ENCODE results near the gene KAZN. TPM values are rescaled to one million over a fixed set of nuclear protein-coding genes. Genes with fewer than 3 reads are reported as not detected.

Gene KAZN
- polyA plus RNA-seq, 1 experiment: 3.7 TPM

- CTCF ChIA-PET: no interaction called here
These were observed 75.5 kb downstream of the KAZN start for GRCh38 chr1:14674030-14674429.

GRCh38 chr1:14676400-14676799 lies 77.9 kb downstream of the KAZN start:
- Histone ChIP-seq H3K4me3 (ENCODE audit: low read depth, low read length) (no peak overlapping the region), H3K9me3 (ENCODE audit: control insufficient read depth, insufficient read depth, low read length) (no peaks in the 10 kb centered on the region), H3K27ac (ENCODE audit: low read depth, low read length) (no peak overlapping the region), H3K27me3 (ENCODE audit: control insufficient read depth, insufficient read depth, low read length) (no peaks in the 10 kb centered on the region)
- TF ChIP-seq CTCF (IDR thresholded peaks at IDR 0.05; ENCODE audit: low read depth, low read length): no peak
- ChIA-PET CTCF (interaction anchor here (0.8 kb wide), 1 partner anchor 19 kb away, joined by 3 read pairs; no protein-coding TSS in a partner anchor), POLR2A (no interaction called here)
- no peak for DNase-seq (ENCODE audit: low read depth, low spot score)

More at GRCh38 chr1:14674030-14674429, 75.5 kb downstream of the KAZN start:
- Histone ChIP-seq H3K27ac (ENCODE audit: low read depth, low read length) (no peak overlapping the region), H3K4me3 (ENCODE audit: low read depth, low read length) (no peak overlapping the region), H3K9me3 (ENCODE audit: control insufficient read depth, insufficient read depth, low read length) (no peaks in the 10 kb centered on the region), H3K27me3 (ENCODE audit: control insufficient read depth, insufficient read depth, low read length) (no peaks in the 10 kb centered on the region)
- no peak for DNase-seq (ENCODE audit: low read depth, low spot score)
- no peak for TF ChIP-seq CTCF (IDR thresholded peaks at IDR 0.05; ENCODE audit: low read depth, low read length)
- POLR2A ChIA-PET: no interaction called here

- DNase-seq (ENCODE audit: low read depth, low spot score): no peak
- TF ChIP-seq CTCF (IDR thresholded peaks at IDR 0.05; ENCODE audit: low read depth, low read length): no peak
- CTCF ChIA-PET: no interaction called here
These were observed 78.9 kb downstream of the KAZN start for GRCh38 chr1:14677292-14677971.

GRCh38 chr1:14678011-14678638 lies 79.6 kb downstream of the KAZN start:
- POLR2A ChIA-PET: no interaction called here
- Histone ChIP-seq H3K27me3 (ENCODE audit: control insufficient read depth, insufficient read depth, low read length) (no peaks in the 10 kb centered on the region), H3K9me3 (ENCODE audit: control insufficient read depth, insufficient read depth, low read length) (peaks cover 5% of the 10 kb centered on the region; the same call in 1 of the 2 replicates), H3K4me3 (ENCODE audit: low read depth, low read length) (no peak overlapping the region), H3K27ac (ENCODE audit: low read depth, low read length) (no peak overlapping the region)
- CTCF ChIA-PET: no interaction called here
- TF ChIP-seq CTCF (IDR thresholded peaks at IDR 0.05; ENCODE audit: low read depth, low read length): no peak
- DNase-seq (ENCODE audit: low read depth, low spot score): no peak

More at GRCh38 chr1:14677292-14677971, 78.9 kb downstream of the KAZN start:
- Histone ChIP-seq H3K9me3 (ENCODE audit: control insufficient read depth, insufficient read depth, low read length) (peaks cover 5% of the 10 kb centered on the region; the same call in 1 of the 2 replicates), H3K4me3 (ENCODE audit: low read depth, low read length) (no peak overlapping the region), H3K27me3 (ENCODE audit: control insufficient read depth, insufficient read depth, low read length) (no peaks in the 10 kb centered on the region), H3K27ac (ENCODE audit: low read depth, low read length) (no peak overlapping the region)
- POLR2A ChIA-PET: no interaction called here

- Histone ChIP-seq H3K4me3 (ENCODE audit: low read depth, low read length) (no peak overlapping the region), H3K27ac (ENCODE audit: low read depth, low read length) (no peak overlapping the region), H3K27me3 (ENCODE audit: control insufficient read depth, insufficient read depth, low read length) (no peaks in the 10 kb centered on the region), H3K9me3 (ENCODE audit: control insufficient read depth, insufficient read depth, low read length) (peaks cover 5% of the 10 kb centered on the region; the same call in 1 of the 2 replicates)
- POLR2A ChIA-PET: no interaction called here
- DNase-seq (ENCODE audit: low read depth, low spot score): no peak
- no peak for TF ChIP-seq CTCF (IDR thresholded peaks at IDR 0.05; ENCODE audit: low read depth, low read length)
- CTCF ChIA-PET: no interaction called here
These were observed 80.7 kb downstream of the KAZN start for GRCh38 chr1:14679027-14679688.
